ENCODE data around the gene CCNI2. TPM values are rescaled to one million over a fixed set of nuclear protein-coding genes. Genes with fewer than 3 reads are reported as not detected.
A peak's percentile ranks its signal among the peaks of the same experiment; 100 is the strongest.

CCNI2 gene
- total and polyA plus RNA-seq, 12 donors = 0.01 to 0.75 (median 0.09) TPM; not detected in 7

DNA sequence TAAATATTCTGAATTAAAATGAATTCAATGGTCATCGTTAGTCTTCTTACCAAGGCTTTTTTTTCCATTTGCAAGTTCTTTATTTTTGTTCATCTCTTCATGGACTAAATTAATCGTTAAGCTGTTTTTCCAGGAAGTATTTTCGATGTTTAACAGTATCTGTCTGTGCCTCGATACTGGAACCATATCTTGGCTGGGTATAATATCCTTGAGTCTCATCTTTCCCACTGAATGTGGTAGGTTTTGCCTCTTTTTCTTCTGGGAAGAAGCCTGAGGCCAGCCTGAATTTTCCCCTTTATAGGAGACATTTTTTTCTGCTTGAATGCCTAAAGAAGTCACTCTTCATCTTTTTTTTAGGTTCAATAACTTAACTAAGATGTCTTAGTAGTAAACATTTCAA is 33.8 kb downstream of the CCNI2 start:
- intact Hi-C loops (cut with DNase I) = no loop called here
- H3K4me1 ChIP-seq = peaks cover 0 to 34% (median 9%) of the 10 kb centered on the region in 9 donors
- H3K36me3 ChIP-seq = no peaks in the 10 kb centered on the region
- ATAC-seq = no peak
- H3K27me3 ChIP-seq = peaks cover 0 to 35% (median 0%) of the 10 kb centered on the region in 7 donors
- H3K27ac ChIP-seq = no peak overlapping the region
- TF ChIP-seq, protein P1, sequence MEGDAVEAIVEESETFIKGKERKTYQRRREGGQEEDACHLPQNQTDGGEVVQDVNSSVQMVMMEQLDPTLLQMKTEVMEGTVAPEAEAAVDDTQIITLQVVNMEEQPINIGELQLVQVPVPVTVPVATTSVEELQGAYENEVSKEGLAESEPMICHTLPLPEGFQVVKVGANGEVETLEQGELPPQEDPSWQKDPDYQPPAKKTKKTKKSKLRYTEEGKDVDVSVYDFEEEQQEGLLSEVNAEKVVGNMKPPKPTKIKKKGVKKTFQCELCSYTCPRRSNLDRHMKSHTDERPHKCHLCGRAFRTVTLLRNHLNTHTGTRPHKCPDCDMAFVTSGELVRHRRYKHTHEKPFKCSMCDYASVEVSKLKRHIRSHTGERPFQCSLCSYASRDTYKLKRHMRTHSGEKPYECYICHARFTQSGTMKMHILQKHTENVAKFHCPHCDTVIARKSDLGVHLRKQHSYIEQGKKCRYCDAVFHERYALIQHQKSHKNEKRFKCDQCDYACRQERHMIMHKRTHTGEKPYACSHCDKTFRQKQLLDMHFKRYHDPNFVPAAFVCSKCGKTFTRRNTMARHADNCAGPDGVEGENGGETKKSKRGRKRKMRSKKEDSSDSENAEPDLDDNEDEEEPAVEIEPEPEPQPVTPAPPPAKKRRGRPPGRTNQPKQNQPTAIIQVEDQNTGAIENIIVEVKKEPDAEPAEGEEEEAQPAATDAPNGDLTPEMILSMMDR (IDR thresholded peaks at IDR 0.05) = no peak
- no peaks in the 10 kb centered on the region for H3K9me3 ChIP-seq
- DNase-seq = no peak
- WGBS, 2 donors = 94 to 96% methylated on average over 4 of the region's 4 CpGs
- no peak overlapping the region for H3K4me3 ChIP-seq

DNA sequence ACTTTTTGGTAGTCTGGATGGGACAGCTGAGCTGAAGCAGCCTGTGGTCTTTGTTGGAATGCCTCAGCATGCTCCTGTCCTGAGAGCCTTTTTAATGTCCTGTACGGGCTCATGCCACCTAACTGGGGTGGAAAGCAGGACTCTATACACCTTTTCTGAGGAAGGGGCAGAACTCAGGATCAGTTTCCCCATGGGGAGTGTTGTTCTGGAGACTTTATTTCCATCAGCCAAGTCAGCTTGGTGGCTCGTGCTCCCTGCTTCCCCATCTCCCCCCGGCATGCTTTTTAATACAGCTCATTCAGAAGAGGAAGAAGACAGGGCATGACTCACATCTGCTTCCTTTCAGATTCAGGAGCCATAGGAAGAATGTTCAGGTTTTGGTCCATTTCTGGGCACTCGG is 34.9 kb downstream of the CCNI2 start:
- TF ChIP-seq, protein P1 (IDR thresholded peaks at IDR 0.05) = no peak
- no peak overlapping the region for H3K4me3 ChIP-seq
- ATAC-seq = peak in 2 of 8 donors; percentile 26 to 33

DNA sequence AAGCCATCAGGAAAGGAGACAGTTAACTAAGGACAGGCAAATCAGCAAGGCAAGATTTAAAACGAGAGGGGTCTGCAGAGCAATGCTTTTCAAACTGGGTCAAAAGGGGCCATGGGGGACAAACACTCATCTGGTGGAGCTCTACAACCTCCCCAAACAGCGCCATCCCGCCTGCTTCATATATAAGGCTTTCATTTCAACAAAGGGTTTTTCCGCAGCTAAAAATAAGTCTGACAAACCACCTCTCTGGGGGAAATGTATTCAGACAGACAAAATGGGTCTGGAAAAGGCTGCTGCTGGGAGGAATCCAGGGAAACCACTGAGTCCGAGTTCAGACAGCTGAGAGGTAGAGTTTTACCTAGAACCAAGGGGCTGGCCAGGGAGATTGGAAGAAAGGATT is 38.1 kb downstream of the CCNI2 start:
- peaks cover 0 to 18% (median 0%) of the 10 kb centered on the region in 9 donors for H3K4me1 ChIP-seq
- whole genome bisulfite sequencing, 2 donors = 44 to 52% methylated on average over 5 of the region's 5 CpGs
- H3K36me3 ChIP-seq = no peaks in the 10 kb centered on the region
- no peaks in the 10 kb centered on the region for H3K9me3 ChIP-seq
- DNase-seq = no peak
- TF ChIP-seq, protein P1 (IDR thresholded peaks at IDR 0.05) = no peak
- no peak overlapping the region for H3K27ac ChIP-seq
- ATAC-seq = no peak
- no peak overlapping the region for H3K4me3 ChIP-seq
- peaks cover 0 to 4% (median 0%) of the 10 kb centered on the region in 7 donors for H3K27me3 ChIP-seq
- intact Hi-C loops (cut with DNase I) = no loop called here

More for the DNA sequence above, 34.9 kb downstream of the CCNI2 start:
- Histone ChIP-seq H3K9me3 (no peaks in the 10 kb centered on the region), H3K27me3 (peaks cover 0 to 35% (median 0%) of the 10 kb centered on the region in 7 donors), H3K4me1 (peaks cover 0 to 31% (median 8%) of the 10 kb centered on the region in 9 donors), H3K36me3 (no peaks in the 10 kb centered on the region), H3K27ac (peak overlapping the region in 1 of 10 donors; percentile 46)
- no peak for DNase-seq
- intact Hi-C loops (cut with DNase I) = no loop called here
- WGBS, 2 donors = 58 to 62% methylated on average over 4 of the region's 4 CpGs

DNA sequence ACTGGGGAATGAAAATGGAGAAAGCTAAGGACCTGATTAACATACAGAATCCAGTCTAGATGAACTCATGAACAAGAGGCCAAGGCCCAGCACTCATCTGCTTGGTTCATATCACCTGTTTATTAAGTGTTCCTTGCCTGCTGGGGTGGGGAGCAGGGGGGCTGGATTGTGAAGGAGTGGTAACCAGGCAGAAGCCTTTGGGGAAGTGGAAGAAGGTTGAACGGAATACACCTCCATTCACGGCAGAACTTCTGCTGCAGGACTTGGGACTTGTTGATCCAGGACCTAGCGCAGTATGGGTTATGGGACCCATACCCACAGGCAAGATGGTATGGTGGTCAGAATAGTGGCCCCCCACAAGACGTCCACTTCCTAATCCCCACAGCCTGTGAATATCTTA is 38.6 kb downstream of the CCNI2 start:
- H3K36me3 ChIP-seq = no peaks in the 10 kb centered on the region
- intact Hi-C loops (cut with DNase I) = no loop called here
- no peak overlapping the region for H3K4me3 ChIP-seq
- DNase-seq (no peak), ATAC-seq (no peak)
- H3K4me1 ChIP-seq = peaks cover 0 to 18% (median 0%) of the 10 kb centered on the region in 9 donors
- no peaks in the 10 kb centered on the region for H3K9me3 ChIP-seq
- TF ChIP-seq, protein P1 (IDR thresholded peaks at IDR 0.05) = no peak
- H3K27me3 ChIP-seq = no peaks in the 10 kb centered on the region
- no peak overlapping the region for H3K27ac ChIP-seq
- WGBS, 2 donors = 95 to 96% methylated on average over 4 of the region's 4 CpGs
